Measurements from ENCODE around the gene DNAAF5. TPM values are rescaled to one million over a fixed set of nuclear protein-coding genes. Genes with fewer than 3 reads are reported as not detected.

The DNAAF5 gene
- total and polyA plus RNA-seq, 7 experiments from 2014 or later, result 4.0 to 25.7 (median 13.4) TPM

GRCh38 chr7:774161-775109 is 47.9 kb downstream of the DNAAF5 start:
- H3K4me1 ChIP-seq (ENCODE audit: control insufficient read depth in 2 of 2, insufficient read depth in 2 of 2, low read length in 2 of 2), result no peaks in the 10 kb centered on the region
- no peak overlapping the region for H3K4me3 ChIP-seq (ENCODE audit: low read length)
- ATAC-seq (peak; percentile 84), DNase-seq (peak; percentile 38 to 79 (median 62))
- Mint-ChIP-seq H3K27ac (no peak overlapping the region), H3K4me1 (no peaks in the 10 kb centered on the region), H3K4me3 (no peak overlapping the region), H3K9me3 (no peaks in the 10 kb centered on the region), H3K27me3 (no peaks in the 10 kb centered on the region), H3K36me3 (peaks cover 0 to 13% (median 9%) of the 10 kb centered on the region in 5 donors)
- CTCF ChIA-PET, result interaction anchor here (0.8 kb wide), 1 partner anchor 442 kb away, joined by 4 read pairs; no protein-coding TSS in a partner anchor
- H3K27ac ChIP-seq (ENCODE audit: low read depth, low read length), result no peak overlapping the region
- POLR2A ChIA-PET, result no interaction called here
- H3K36me3 ChIP-seq (ENCODE audit: control insufficient read depth in 2 of 3, insufficient read depth in 3 of 3, low read length in 3 of 3), result peaks cover 0 to 45% (median 5%) of the 10 kb centered on the region in 3 experiments
- H3K9me3 ChIP-seq (ENCODE audit: control insufficient read depth in 2 of 3, low read length in 3 of 3), result no peaks in the 10 kb centered on the region
- intact Hi-C loops (cut with micrococcal nuclease), result loop anchor here (1.0 to 5.0 kb wide), 3 partner anchors 178 to 452 kb away; partner anchors contain the start of gene ADAP1 (in 1 of the 2)
- no peaks in the 10 kb centered on the region for H3K27me3 ChIP-seq (ENCODE audit: control insufficient read depth in 2 of 2, insufficient read depth in 2 of 2, low read length in 2 of 2)

- no peak overlapping the region for H3K27ac Mint-ChIP-seq
- peaks cover 0 to 46% (median 5%) of the 10 kb centered on the region in 3 experiments for H3K36me3 ChIP-seq (ENCODE audit: control insufficient read depth in 2 of 3, insufficient read depth in 3 of 3, low read length in 3 of 3)
- no peaks in the 10 kb centered on the region for H3K9me3 ChIP-seq (ENCODE audit: control insufficient read depth in 2 of 3, low read length in 3 of 3)
- H3K36me3 Mint-ChIP-seq, result peaks cover 0 to 28% (median 13%) of the 10 kb centered on the region in 5 donors
- ATAC-seq (no peak), DNase-seq (no peak)
- no peak overlapping the region for H3K4me3 Mint-ChIP-seq
- H3K27ac ChIP-seq (ENCODE audit: low read depth, low read length), result no peak overlapping the region
- no peak overlapping the region for H3K4me3 ChIP-seq (ENCODE audit: low read length)
- H3K4me1 Mint-ChIP-seq, result no peaks in the 10 kb centered on the region
- H3K27me3 ChIP-seq (ENCODE audit: control insufficient read depth in 2 of 2, insufficient read depth in 2 of 2, low read length in 2 of 2), result no peaks in the 10 kb centered on the region
- intact Hi-C loops (cut with micrococcal nuclease), result no loop called here
- no peaks in the 10 kb centered on the region for H3K9me3 Mint-ChIP-seq
- ChIA-PET POLR2A (no interaction called here), CTCF (interaction anchor here (0.7 to 1.0 kb wide), 2 partner anchors 221 to 443 kb away, joined by 3 read pairs; no protein-coding TSS in a partner anchor)
- no peaks in the 10 kb centered on the region for H3K27me3 Mint-ChIP-seq
- no peaks in the 10 kb centered on the region for H3K4me1 ChIP-seq (ENCODE audit: control insufficient read depth in 2 of 2, insufficient read depth in 2 of 2, low read length in 2 of 2)
Observed at GRCh38 chr7:776381-776780, 49.9 kb downstream of the DNAAF5 start.

DNA sequence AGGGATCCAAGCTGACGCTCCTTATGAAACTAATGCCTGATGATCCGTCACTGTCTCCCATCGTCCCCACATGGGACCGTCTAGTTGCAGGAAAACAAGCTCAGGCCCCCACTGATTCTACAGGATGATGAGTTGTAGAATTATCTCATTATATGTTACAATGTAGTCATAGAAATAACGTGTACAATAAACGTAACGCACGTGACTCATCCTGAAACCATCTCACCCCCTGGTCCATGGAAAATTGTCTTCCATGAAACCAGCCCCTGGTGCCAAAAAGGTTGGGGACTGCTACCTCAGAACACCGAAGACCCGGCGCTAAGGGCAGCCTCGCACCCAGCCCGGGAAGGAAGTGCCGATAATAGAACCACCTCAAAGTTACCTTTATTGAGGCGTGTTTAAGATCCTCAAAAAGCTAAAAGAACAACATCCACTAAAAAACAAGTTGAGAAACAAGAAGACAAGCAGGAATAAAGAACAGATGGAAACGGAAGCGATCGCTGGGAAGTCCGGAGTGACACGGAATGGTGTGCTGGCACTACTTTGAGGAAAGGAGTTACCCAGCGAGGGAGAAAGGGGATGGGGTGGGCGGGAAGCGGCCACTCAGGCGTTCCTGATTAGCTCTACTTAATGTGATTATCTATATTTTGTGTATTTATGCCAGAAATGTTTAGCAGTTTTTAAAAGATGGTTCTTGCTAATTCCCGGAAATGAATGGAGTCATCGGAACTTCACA is 50.7 kb downstream of the DNAAF5 start:
- intact Hi-C loops (cut with micrococcal nuclease), result no loop called here
- H3K36me3 Mint-ChIP-seq, result peaks cover 0 to 32% (median 13%) of the 10 kb centered on the region in 5 donors
- ChIA-PET POLR2A (no interaction called here), CTCF (interaction anchor here (0.6 to 1.0 kb wide), 4 partner anchors 29 to 457 kb away, joined by 3 to 6 read pairs (median 3); no protein-coding TSS in a partner anchor)
- Histone ChIP-seq H3K4me3 (ENCODE audit: low read length) (no peak overlapping the region), H3K27me3 (ENCODE audit: control insufficient read depth in 2 of 2, insufficient read depth in 2 of 2, low read length in 2 of 2) (no peaks in the 10 kb centered on the region), H3K4me1 (ENCODE audit: control insufficient read depth in 2 of 2, insufficient read depth in 2 of 2, low read length in 2 of 2) (no peaks in the 10 kb centered on the region), H3K9me3 (ENCODE audit: control insufficient read depth in 2 of 3, low read length in 3 of 3) (no peaks in the 10 kb centered on the region), H3K27ac (ENCODE audit: low read depth, low read length) (no peak overlapping the region), H3K36me3 (ENCODE audit: control insufficient read depth in 2 of 3, insufficient read depth in 3 of 3, low read length in 3 of 3) (peaks cover 0 to 47% (median 5%) of the 10 kb centered on the region in 3 experiments)
- ATAC-seq (no peak), DNase-seq (no peak)
- no peaks in the 10 kb centered on the region for H3K4me1 Mint-ChIP-seq
- H3K9me3 Mint-ChIP-seq, result no peaks in the 10 kb centered on the region
- no peak overlapping the region for H3K4me3 Mint-ChIP-seq
- no peaks in the 10 kb centered on the region for H3K27me3 Mint-ChIP-seq
- no peak overlapping the region for H3K27ac Mint-ChIP-seq

GRCh38 chr7:777728-778078 is 51.2 kb downstream of the DNAAF5 start:
- H3K36me3 Mint-ChIP-seq, result peaks cover 0 to 38% (median 13%) of the 10 kb centered on the region in 5 donors
- CTCF ChIA-PET, result interaction anchor here (0.6 to 0.7 kb wide), 2 partner anchors 29 to 457 kb away, joined by 3 to 6 read pairs; no protein-coding TSS in a partner anchor
- ATAC-seq, result no peak

GRCh38 chr7:778271-778967 is 51.9 kb downstream of the DNAAF5 start:
- Histone ChIP-seq H3K4me1 (ENCODE audit: control insufficient read depth in 2 of 2, insufficient read depth in 2 of 2, low read length in 2 of 2) (no peaks in the 10 kb centered on the region), H3K27me3 (ENCODE audit: control insufficient read depth in 2 of 2, insufficient read depth in 2 of 2, low read length in 2 of 2) (no peaks in the 10 kb centered on the region), H3K4me3 (ENCODE audit: low read length) (no peak overlapping the region), H3K9me3 (ENCODE audit: control insufficient read depth in 2 of 3, low read length in 3 of 3) (no peaks in the 10 kb centered on the region), H3K36me3 (ENCODE audit: control insufficient read depth in 2 of 3, insufficient read depth in 3 of 3, low read length in 3 of 3) (peaks cover 0 to 49% (median 5%) of the 10 kb centered on the region in 3 experiments), H3K27ac (ENCODE audit: low read depth, low read length) (no peak overlapping the region)
- ChIA-PET POLR2A (no interaction called here), CTCF (no interaction called here)
- peaks cover 0 to 42% (median 13%) of the 10 kb centered on the region in 5 donors for H3K36me3 Mint-ChIP-seq
- no peak for ATAC-seq
- no peaks in the 10 kb centered on the region for H3K27me3 Mint-ChIP-seq
- intact Hi-C loops (cut with micrococcal nuclease), result no loop called here
- no peak overlapping the region for H3K4me3 Mint-ChIP-seq
- no peak overlapping the region for H3K27ac Mint-ChIP-seq
- no peaks in the 10 kb centered on the region for H3K4me1 Mint-ChIP-seq
- no peak for DNase-seq
- no peaks in the 10 kb centered on the region for H3K9me3 Mint-ChIP-seq

More at GRCh38 chr7:777728-778078, 51.2 kb downstream of the DNAAF5 start:
- Histone ChIP-seq H3K27ac (ENCODE audit: low read depth, low read length) (no peak overlapping the region), H3K36me3 (ENCODE audit: control insufficient read depth in 2 of 3, insufficient read depth in 3 of 3, low read length in 3 of 3) (peaks cover 0 to 46% (median 5%) of the 10 kb centered on the region in 3 experiments), H3K27me3 (ENCODE audit: control insufficient read depth in 2 of 2, insufficient read depth in 2 of 2, low read length in 2 of 2) (no peaks in the 10 kb centered on the region), H3K4me3 (ENCODE audit: low read length) (no peak overlapping the region), H3K4me1 (ENCODE audit: control insufficient read depth in 2 of 2, insufficient read depth in 2 of 2, low read length in 2 of 2) (no peaks in the 10 kb centered on the region), H3K9me3 (ENCODE audit: control insufficient read depth in 2 of 3, low read length in 3 of 3) (no peaks in the 10 kb centered on the region)
- DNase-seq, result no peak
- Mint-ChIP-seq H3K4me1 (no peaks in the 10 kb centered on the region), H3K27ac (no peak overlapping the region), H3K27me3 (no peaks in the 10 kb centered on the region), H3K4me3 (no peak overlapping the region), H3K9me3 (no peaks in the 10 kb centered on the region)
- intact Hi-C loops (cut with micrococcal nuclease), result no loop called here
- POLR2A ChIA-PET, result no interaction called here

GRCh38 chr7:778968-779451 is 52.5 kb downstream of the DNAAF5 start:
- Mint-ChIP-seq H3K36me3 (peaks cover 0 to 42% (median 13%) of the 10 kb centered on the region in 5 donors), H3K27ac (no peak overlapping the region)

More at GRCh38 chr7:778968-779451, 52.5 kb downstream of the DNAAF5 start:
- H3K27me3 Mint-ChIP-seq, result no peaks in the 10 kb centered on the region
- Histone ChIP-seq H3K36me3 (ENCODE audit: control insufficient read depth in 2 of 3, insufficient read depth in 3 of 3, low read length in 3 of 3) (peaks cover 0 to 55% (median 5%) of the 10 kb centered on the region in 3 experiments), H3K4me1 (ENCODE audit: control insufficient read depth in 2 of 2, insufficient read depth in 2 of 2, low read length in 2 of 2) (no peaks in the 10 kb centered on the region), H3K27me3 (ENCODE audit: control insufficient read depth in 2 of 2, insufficient read depth in 2 of 2, low read length in 2 of 2) (no peaks in the 10 kb centered on the region), H3K4me3 (ENCODE audit: low read length) (no peak overlapping the region), H3K27ac (ENCODE audit: low read depth, low read length) (no peak overlapping the region), H3K9me3 (ENCODE audit: control insufficient read depth in 2 of 3, low read length in 3 of 3) (no peaks in the 10 kb centered on the region)
- no peak for DNase-seq
- no peaks in the 10 kb centered on the region for H3K4me1 Mint-ChIP-seq
- POLR2A ChIA-PET, result no interaction called here
- intact Hi-C loops (cut with micrococcal nuclease), result no loop called here
- no peak for ATAC-seq
- H3K4me3 Mint-ChIP-seq, result no peak overlapping the region
- CTCF ChIA-PET, result no interaction called here
- H3K9me3 Mint-ChIP-seq, result no peaks in the 10 kb centered on the region
